Effector memory CD8-positive, alpha-beta T cell (primary cell): ENCODE measurements around the gene ZSWIM1.
A peak's percentile ranks its signal among the peaks of the same experiment; 100 is the strongest.

Experiments
- ATAC-seq: fragments of 150-1000 bp; cut with Tn5 transposase; replicated peaks from 2 replicates; pipeline ENCODE4 v1.10.0; 2021; ENCODE audit warnings: mild to moderate bottlenecking, moderate library complexity
- DNase-seq, 3 experiments: peaks; one replicate each; pipeline ENCODE4 v3.0.0; 2021
- H3K27ac Mint-ChIP-seq, 2 donors: one replicate each; pipeline ENCODE4 v1.8.0; 2022; ENCODE audit warnings: mild to moderate bottlenecking in 2 of 2, mixed read lengths in 2 of 2, moderate library complexity in 2 of 2
- H3K27me3 Mint-ChIP-seq, 2 donors: one replicate each; pipeline ENCODE4 v1.8.0; 2022; ENCODE audit warnings: mixed read lengths in 2 of 2
- H3K36me3 Mint-ChIP-seq: one replicate; pipeline ENCODE4 v1.8.0; 2022; ENCODE audit warnings: mild to moderate bottlenecking, moderate library complexity, mixed read lengths; ENCODE audit not compliant: insufficient read depth
- H3K4me1 Mint-ChIP-seq, 2 donors: one replicate each; pipeline ENCODE4 v1.8.0; 2022; ENCODE audit warnings: low read depth in 2 of 2, mixed read lengths in 2 of 2
- H3K4me3 Mint-ChIP-seq, 2 donors: one replicate each; pipeline ENCODE4 v1.8.0; 2022; ENCODE audit warnings: mild to moderate bottlenecking in 2 of 2, mixed read lengths in 2 of 2, moderate library complexity in 2 of 2
- H3K9me3 Mint-ChIP-seq, 2 donors: one replicate each; pipeline ENCODE4 v1.8.0; 2022; ENCODE audit warnings: mixed read lengths in 2 of 2

ZSWIM1 gene

DNA sequence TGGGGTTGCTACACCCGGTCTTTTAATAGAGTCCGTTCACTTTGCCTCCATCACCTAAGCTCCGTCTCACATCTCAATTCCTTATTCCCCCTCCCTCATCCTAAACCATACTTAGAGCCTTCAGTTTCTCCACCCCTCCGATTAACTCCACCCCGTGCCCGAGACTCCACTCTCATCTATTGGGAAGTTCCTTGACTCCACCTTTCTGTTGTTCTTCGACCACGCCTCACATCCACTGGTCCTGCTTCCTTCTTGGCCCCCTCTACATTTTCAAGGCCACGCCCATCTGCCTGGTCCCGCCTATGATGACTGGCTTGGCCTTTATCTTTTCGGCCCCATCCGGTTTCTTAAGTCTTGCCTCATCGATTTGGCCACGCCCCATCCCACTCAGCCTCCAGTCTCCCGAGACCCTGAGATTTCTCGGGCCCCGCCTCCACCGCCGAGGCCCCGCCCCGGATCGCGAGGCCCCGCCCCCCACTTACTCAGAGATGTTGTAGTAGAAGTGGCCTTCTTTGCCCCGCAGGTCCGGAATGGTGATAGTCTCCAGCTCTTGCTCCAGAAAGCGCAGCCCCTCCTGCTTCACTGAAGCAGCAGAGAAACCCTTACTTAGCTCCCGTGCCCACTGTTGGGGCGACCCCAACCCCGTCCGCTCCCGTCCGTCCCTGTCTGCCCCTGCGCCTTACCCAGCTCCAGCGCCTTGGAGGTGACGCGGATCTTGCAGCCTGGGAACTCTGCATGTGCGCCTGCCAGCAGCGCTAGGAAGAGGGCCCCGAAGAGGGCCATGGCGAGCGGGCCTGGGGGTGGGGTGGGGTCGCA is 29.9 kb downstream of the ZSWIM1 start:
- peaks cover 0 to 9% of the 10 kb centered on the region in 2 donors for H3K27me3 Mint-ChIP-seq
- DNase-seq: peak; percentile 87 to 92 (median 88)
- H3K9me3 Mint-ChIP-seq: no peaks in the 10 kb centered on the region
- ATAC-seq: peak; percentile 84
- peaks cover 6% of the 10 kb centered on the region for H3K36me3 Mint-ChIP-seq
- peaks cover 11 to 16% of the 10 kb centered on the region in 2 donors for H3K4me1 Mint-ChIP-seq
- peak overlapping the region; percentile 68 to 85 for H3K4me3 Mint-ChIP-seq
- peak overlapping the region; percentile 33 to 50 for H3K27ac Mint-ChIP-seq

DNA sequence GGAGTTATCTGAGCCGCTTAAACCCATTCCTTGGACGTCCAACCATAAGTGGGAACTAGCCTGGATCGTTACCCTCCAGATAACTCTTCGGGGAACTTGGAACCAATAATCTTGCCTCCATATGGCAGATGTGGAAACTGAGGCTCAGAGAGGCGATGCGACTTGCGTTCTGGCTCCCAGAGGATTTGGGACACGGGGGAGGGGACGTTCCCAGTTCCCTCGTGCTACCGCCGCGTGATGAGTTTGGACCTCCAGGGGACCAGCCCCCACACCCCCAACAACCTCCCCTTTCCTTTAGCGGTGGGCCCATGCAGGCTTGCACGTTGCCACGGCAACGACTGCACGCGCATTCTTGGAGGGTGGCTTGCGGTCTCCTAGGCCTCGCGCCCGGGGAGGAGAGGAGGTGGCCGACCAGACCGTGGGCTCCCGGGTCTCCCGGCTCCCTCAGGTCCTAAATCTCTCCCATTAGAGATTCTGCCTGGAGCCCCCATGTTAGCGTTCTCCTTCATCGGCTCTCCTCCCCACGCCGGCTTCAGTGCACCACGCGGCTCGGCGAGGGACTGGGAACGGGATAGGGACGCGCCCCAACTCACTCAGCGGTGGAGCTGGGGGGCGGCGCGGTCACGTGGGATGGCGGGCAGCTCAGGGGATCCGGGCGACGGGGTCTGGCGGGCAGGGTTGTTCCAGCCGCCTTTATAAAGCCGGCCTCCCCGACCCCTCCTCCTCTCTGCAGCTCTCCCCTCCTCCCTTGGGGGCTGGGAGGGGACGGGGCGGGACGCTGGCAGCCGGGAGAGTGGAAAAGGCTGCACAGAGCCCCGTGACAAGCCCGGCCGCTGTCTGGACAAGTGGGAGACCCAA is 30.7 kb downstream of the ZSWIM1 start, which contains the start of gene PLTP:
TSS of gene PLTP (minus strand) at position 670 of the 858 bp plus-strand sequence. CDS start 703 bp downstream, outside the sequence.
- ATAC-seq (peak; percentile 47), DNase-seq (peak; percentile 35 to 39 (median 38))
- Mint-ChIP-seq H3K36me3 (peaks cover 6% of the 10 kb centered on the region), H3K9me3 (no peaks in the 10 kb centered on the region), H3K27ac (peak within 1 kb of the TSS; percentile 41 to 50), H3K4me3 (peak within 1 kb of the TSS; percentile 68 to 85), H3K27me3 (peaks cover 0 to 18% of the 10 kb centered on the region in 2 donors), H3K4me1 (peaks cover 11 to 16% of the 10 kb centered on the region in 2 donors)

DNA sequence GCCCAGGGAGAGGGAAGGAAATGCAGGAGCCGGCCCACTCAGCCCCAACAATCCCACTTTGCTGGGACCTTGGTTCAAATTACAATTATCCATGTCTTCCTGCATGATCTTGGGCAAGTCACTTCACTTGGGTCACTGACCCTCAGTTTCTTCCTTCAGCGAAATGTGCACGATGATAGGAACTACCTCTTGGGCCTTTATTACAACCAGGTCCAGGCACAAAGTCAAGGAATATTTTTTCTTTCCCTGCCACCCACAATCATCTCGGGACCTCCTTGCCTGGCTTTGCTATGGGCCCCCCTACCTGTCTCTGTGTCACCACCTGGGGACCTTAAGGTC is 31.3 kb downstream of the ZSWIM1 start:
- Mint-ChIP-seq H3K27ac (peak overlapping the region in 1 of 2 donors; percentile 41), H3K27me3 (peaks cover 0 to 21% of the 10 kb centered on the region in 2 donors), H3K4me1 (peaks cover 11 to 16% of the 10 kb centered on the region in 2 donors), H3K36me3 (peaks cover 6% of the 10 kb centered on the region), H3K9me3 (no peaks in the 10 kb centered on the region), H3K4me3 (peak overlapping the region; percentile 68 to 85)
- no peak for ATAC-seq
- DNase-seq: no peak

DNA sequence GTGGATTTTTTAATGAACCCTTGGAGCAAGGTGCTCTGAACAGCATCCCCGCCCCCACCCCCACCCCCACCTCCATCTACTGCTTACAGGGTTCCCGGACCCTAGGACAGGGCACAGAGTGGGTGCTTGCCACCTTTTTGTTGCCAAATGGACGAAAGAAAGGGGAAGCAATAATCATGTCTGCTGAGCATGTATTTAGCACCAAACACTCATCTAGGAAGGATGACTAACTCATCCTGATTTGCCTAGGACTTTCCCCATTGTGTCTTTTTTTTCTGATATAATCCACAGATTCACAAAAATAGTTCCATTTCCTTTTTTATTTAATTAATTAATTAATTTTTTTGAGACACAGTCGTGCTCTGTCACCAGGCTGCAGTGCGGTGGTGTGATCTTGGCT is 32.1 kb downstream of the ZSWIM1 start:
- ATAC-seq (no peak), DNase-seq (no peak)
- H3K4me3 Mint-ChIP-seq: no peak overlapping the region
- peaks cover 6% of the 10 kb centered on the region for H3K36me3 Mint-ChIP-seq
- H3K9me3 Mint-ChIP-seq: no peaks in the 10 kb centered on the region
- no peak overlapping the region for H3K27ac Mint-ChIP-seq
- H3K4me1 Mint-ChIP-seq: peaks cover 11 to 16% of the 10 kb centered on the region in 2 donors
- peaks cover 6 to 29% of the 10 kb centered on the region in 2 donors for H3K27me3 Mint-ChIP-seq

DNA sequence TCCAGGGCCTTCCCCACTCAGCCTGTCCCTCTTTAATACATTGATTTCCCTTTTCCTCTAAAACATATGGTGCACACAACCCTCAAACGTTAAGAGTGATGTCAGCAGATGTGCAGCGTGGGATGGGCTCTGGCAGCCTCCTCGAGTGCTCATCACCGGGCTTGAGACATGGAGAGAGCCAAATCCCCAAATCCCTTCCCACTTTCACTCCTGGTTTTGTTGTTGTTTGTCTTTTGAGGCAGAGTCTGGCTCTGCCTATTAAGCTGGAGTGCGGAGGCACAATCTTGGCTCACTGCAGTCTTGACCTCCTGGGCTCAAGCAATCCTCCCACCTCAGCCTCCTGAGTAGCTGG is 36.7 kb downstream of the ZSWIM1 start:
- ATAC-seq: no peak
- peaks cover 29 to 70% of the 10 kb centered on the region in 2 donors for H3K27me3 Mint-ChIP-seq
- no peak for DNase-seq
- H3K27ac Mint-ChIP-seq: no peak overlapping the region
- H3K4me3 Mint-ChIP-seq: no peak overlapping the region
- no peaks in the 10 kb centered on the region for H3K4me1 Mint-ChIP-seq
- H3K9me3 Mint-ChIP-seq: no peaks in the 10 kb centered on the region
- no peaks in the 10 kb centered on the region for H3K36me3 Mint-ChIP-seq

DNA sequence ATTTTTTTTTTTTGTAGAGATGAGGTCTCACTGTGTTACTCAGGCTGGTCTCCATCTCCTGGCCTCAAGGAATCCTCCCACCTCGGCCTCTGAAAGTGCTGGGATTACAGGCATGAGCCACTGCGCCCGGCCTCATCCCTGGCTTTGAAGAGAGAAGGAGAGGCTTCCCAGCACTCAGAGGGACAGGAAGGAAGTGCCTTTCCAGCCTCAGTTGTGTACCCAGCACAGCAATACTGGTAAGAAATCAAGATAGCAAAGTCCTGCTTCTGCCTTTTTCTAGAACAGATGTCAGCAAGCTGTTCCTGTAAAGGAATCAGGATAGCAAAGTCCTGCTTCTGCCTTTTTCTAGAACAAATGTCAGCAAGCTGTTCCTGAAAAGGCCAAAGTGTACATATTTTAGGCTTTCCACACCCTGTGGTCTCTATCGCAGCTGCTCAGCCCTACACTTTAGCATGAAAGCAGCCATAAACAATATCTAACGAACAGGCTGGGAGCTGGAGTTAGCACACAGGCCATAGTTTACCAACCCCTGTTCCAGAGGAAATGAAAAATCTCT is 37.2 kb downstream of the ZSWIM1 start:
- peaks cover 29 to 72% of the 10 kb centered on the region in 2 donors for H3K27me3 Mint-ChIP-seq
- no peaks in the 10 kb centered on the region for H3K36me3 Mint-ChIP-seq
- no peaks in the 10 kb centered on the region for H3K4me1 Mint-ChIP-seq
- ATAC-seq (no peak), DNase-seq (no peak)
- no peak overlapping the region for H3K4me3 Mint-ChIP-seq
- no peaks in the 10 kb centered on the region for H3K9me3 Mint-ChIP-seq
- no peak overlapping the region for H3K27ac Mint-ChIP-seq

DNA sequence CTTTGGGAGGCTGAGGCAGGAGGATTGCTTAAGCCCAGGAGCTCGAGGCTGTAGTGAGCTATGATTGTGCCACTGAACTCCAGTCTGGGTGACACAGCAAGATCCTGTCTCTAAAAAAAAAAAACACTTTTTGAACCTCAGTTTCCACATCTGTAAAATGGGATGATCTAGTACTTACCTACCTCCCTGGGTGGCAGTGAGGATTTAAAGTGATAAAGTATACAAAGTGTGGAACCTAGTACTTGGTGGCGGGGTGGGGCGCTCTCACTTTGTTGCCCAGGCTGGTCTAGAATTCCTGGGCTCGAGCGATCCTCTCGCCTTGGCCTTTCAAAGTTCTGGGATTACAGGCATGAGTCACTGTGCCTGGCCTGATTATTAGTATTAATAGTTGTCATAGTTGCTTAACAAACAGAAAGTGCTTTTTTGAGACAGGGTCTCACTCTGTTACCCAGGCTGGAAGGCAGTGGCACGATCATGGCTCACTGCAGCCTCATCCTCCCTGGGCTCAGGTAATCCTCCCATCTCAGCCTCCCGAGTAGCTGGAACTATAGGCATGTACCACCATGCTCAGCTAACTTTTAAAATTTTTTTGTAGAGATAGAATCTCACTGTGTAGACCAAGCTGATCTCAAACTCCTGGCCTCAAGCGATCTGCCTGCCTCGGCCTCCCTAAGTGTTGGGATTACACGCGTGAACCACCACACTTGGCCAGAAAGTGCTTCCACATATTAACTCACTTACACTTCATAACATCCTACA is 37.9 kb downstream of the ZSWIM1 start:
- H3K36me3 Mint-ChIP-seq: no peaks in the 10 kb centered on the region
- H3K27ac Mint-ChIP-seq: no peak overlapping the region
- H3K4me3 Mint-ChIP-seq: no peak overlapping the region
- no peak for DNase-seq
- H3K9me3 Mint-ChIP-seq: no peaks in the 10 kb centered on the region
- ATAC-seq: no peak
- H3K4me1 Mint-ChIP-seq: no peaks in the 10 kb centered on the region
- peaks cover 29 to 72% of the 10 kb centered on the region in 2 donors for H3K27me3 Mint-ChIP-seq

DNA sequence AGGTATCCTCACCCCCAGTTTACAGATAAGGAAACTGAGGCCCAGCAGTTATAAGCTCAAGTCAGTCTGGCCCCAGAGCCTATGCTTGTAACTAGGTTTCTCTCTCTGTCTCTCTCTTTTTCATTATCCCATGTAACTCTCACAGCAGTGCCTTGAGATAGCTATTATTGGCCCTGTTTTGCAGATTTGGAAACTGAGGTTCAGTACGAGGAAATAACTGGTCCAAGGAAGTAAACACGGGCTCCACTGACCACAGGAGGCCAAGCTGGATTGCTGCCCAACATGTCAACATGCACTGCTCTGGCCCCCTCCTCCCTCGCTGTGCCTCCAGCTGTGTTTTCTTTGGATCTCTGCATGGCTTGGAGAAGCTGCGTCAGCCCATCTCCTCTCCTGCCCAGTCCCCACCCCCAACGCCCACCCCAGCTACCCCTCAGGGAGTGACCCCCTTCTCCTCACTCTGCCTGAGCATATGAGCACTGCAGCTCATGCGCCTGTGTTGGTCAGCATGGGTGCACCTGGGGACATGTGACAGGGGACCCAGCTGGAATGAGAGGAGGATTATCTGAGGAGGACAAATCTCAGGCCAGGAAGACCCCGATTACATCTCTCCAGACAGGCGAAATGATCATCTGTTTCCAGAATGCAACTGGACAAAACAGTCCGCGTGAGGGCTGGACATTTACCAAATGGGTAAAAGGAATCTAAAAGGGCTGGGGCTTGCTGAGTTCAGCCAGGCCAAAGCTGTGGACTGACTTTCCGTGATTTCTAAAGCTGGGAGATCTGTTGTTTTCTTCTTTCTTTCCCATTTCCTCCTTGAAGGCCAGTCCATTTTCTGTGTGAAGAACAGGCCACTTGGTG is 38.7 kb downstream of the ZSWIM1 start:
- DNase-seq (no peak), ATAC-seq (no peak)
- Mint-ChIP-seq H3K27me3 (peaks cover 29 to 72% of the 10 kb centered on the region in 2 donors), H3K27ac (no peak overlapping the region), H3K9me3 (no peaks in the 10 kb centered on the region), H3K4me1 (no peaks in the 10 kb centered on the region), H3K36me3 (no peaks in the 10 kb centered on the region), H3K4me3 (no peak overlapping the region)

DNA sequence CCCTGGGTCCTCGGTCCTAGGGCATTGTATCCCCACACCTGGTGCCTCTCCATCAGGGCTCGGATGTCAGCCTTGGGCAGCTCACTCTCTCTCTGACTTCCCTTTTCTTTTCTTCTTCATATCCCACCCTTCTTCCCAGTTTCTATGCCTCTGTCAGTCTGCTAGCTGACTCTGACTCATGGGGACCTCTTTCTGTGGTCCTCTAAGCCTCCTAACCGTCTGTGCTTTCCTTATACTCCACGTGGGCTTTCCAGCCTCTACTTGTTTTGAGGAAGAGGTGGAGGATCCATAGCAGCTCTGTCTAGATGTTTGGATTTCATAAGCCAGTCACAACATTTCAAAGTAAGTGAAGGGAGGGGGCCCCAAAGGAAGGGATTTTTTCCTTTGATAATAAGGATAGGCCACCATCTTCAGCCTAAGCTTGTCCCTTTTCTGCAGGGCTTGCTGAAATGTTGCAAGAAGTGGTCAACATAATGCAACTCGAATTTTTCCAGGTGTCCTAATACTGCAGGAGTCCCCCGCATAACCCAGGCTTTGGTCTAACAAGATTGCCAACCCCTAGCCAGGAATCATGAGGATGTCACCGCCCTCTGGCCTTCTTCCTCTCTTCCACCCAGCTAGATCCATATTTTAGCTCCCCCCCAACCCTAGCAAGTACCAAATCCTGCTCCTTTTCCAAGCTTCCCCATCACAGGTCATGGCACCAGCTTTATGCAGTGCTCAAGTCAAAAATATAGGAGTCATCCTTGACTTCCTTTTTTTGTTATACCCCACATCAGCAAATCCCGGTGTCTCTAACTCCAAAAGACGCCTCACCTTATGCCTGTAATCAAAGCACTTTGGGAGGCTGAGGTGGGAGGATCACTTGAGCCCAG is 39.7 kb downstream of the ZSWIM1 start:
- Mint-ChIP-seq H3K36me3 (no peaks in the 10 kb centered on the region), H3K9me3 (no peaks in the 10 kb centered on the region), H3K4me3 (no peak overlapping the region), H3K27me3 (peaks cover 29 to 64% of the 10 kb centered on the region in 2 donors), H3K27ac (no peak overlapping the region), H3K4me1 (no peaks in the 10 kb centered on the region)
- ATAC-seq (no peak), DNase-seq (no peak)

DNA sequence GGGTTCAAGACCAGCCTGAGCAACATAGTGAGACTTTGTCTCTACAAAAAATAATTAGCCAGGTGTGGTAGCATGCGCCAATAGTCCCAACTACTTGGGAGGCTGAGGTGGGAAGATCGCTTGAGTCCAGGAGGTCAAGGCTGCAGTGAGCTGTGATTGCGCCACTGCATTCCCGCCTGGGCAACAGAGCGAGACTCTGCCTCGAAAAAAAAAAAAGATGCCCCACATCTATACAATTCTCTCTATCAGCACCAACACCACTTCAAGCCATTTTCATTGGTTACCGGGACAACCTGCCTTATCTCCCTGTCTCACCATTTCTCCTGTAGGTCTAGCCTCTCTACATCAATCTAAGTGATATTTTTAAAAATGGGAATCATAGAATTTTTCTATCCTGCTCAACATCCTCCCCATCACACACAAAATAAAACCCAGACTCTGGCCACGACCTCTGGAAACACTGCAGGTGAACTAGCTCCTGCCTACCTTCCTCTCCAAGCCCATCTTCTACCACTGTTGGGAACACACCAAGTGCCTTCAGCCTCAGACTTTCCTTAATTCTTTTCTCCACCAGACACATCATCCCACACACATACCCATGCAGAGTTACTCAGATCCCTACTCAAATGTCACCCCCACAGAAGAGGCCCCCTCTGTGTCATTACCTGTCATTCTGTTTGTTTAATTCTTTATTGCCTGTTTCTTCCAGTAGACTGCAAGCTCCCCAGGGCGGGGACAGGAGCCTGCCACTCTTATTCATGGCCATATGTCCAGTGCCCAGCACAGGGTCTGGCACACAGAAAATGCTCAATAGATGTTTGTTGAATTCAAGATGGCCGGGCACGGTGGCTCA is 40.5 kb downstream of the ZSWIM1 start:
- Mint-ChIP-seq H3K36me3 (no peaks in the 10 kb centered on the region), H3K27ac (no peak overlapping the region), H3K4me1 (no peaks in the 10 kb centered on the region), H3K27me3 (peaks cover 29 to 56% of the 10 kb centered on the region in 2 donors), H3K9me3 (no peaks in the 10 kb centered on the region), H3K4me3 (no peak overlapping the region)
- DNase-seq (no peak), ATAC-seq (no peak)
